AG10803 (cell line): ENCODE measurements around the gene REXO4.

ENCODE experiments used
- DNase-seq: peaks from one replicate; pipeline ENCODE4 v3.0.0; 2010; ENCODE audit warnings: low read depth
- H3K4me3 ChIP-seq: 2 replicates; pipeline ENCODE4 v1.5.1; 2011; ENCODE audit warnings: mild to moderate bottlenecking, low read length, control low read depth
- TF ChIP-seq, protein P1 (sequence below): conservative IDR thresholded peaks from 2 replicates; pipeline ENCODE4 v1.5.1; 2011; ENCODE audit warnings: mild to moderate bottlenecking, low read length, control low read depth, inconsistent platforms

REXO4 gene

GRCh38 chr9:133405508-133406438, 12.0 kb downstream of the REXO4 start:
- TF ChIP-seq, protein P1, sequence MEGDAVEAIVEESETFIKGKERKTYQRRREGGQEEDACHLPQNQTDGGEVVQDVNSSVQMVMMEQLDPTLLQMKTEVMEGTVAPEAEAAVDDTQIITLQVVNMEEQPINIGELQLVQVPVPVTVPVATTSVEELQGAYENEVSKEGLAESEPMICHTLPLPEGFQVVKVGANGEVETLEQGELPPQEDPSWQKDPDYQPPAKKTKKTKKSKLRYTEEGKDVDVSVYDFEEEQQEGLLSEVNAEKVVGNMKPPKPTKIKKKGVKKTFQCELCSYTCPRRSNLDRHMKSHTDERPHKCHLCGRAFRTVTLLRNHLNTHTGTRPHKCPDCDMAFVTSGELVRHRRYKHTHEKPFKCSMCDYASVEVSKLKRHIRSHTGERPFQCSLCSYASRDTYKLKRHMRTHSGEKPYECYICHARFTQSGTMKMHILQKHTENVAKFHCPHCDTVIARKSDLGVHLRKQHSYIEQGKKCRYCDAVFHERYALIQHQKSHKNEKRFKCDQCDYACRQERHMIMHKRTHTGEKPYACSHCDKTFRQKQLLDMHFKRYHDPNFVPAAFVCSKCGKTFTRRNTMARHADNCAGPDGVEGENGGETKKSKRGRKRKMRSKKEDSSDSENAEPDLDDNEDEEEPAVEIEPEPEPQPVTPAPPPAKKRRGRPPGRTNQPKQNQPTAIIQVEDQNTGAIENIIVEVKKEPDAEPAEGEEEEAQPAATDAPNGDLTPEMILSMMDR, result no peak
- no peak for DNase-seq
- H3K4me3 ChIP-seq, result no peak overlapping the region

DNA sequence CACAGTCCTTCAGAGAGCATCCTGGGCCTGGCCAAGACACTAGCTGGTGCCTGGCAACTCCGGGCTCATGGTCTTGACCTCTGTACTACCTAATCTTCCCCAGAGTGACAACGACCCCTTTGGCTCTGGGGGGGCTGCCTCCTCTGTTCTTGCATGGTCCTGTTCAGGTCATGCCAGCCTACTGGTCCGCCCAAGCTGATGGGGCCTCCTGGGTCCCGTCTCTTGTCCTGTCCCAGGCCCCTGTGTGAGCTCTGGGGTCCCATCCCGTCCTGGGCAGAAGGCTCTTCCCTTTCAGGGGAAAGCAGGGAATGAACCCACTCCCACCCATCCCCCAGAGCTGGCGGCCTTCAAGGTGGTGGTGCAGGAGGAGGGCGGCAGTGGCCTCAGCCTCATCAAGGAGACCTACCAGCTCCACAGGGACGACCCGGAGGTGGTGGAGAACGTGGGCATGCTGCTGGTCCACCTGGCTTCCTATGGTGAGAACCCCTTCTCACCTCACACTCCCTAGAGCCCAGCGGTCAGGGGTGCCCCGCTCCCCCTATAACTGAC, 13.3 kb downstream of the REXO4 start:
- DNase-seq, result no peak
- H3K4me3 ChIP-seq, result no peak overlapping the region
- TF ChIP-seq, protein P1, result no peak

DNA sequence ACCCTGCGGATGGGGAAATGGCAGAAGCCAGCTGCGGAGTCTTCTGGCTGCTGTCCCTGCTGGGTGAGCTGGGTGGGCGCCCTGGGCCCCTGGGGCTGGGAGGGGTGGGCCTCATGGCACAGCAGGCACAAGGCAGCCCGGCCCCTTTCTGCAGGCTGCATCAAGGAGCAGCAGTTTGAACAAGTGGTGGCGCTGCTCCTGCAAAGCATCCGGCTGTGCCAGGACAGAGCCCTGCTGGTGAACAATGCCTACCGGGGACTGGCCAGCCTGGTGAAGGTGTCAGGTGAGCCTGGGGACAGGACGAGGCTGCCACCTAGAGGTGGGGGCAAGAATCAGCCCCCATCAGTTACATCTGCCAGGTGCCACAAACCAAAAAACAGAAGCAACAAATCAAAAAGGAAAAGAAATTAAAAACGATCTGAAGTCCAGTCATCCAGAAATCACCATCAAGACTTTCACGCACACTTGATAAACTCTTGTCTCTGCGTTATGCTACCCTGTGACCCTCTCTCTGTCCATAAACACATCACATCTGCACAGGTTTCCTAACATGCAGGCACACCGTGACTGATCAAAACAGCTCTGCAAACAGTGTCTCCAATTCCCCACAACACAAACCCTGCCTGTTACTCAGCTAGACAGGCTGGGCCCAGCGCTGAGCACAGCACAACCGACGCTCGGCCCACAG, 13.9 kb downstream of the REXO4 start:
- H3K4me3 ChIP-seq, result no peak overlapping the region
- peak; percentile 20 for DNase-seq
- TF ChIP-seq, protein P1, result peak; percentile 60

DNA sequence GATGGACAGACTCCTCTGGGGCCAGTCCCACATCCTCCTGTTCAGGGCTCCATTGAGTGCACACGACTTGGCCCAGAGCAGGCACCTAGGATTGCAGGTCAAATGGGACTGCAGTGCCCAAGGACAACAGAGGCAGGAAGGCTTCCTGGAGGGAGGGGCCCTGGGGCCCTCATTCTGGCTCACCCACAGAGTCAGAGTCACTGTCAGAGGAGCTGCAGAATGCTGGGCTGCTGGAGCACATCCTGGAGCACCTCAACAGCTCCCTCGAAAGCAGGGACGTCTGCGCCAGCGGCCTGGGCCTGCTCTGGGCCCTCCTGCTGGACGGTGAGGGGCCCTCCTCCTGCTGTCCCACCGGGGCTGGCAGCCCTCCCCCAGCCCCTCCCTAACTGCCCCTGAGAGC, 15.1 kb downstream of the REXO4 start:
- no peak for DNase-seq
- TF ChIP-seq, protein P1, result no peak

DNA sequence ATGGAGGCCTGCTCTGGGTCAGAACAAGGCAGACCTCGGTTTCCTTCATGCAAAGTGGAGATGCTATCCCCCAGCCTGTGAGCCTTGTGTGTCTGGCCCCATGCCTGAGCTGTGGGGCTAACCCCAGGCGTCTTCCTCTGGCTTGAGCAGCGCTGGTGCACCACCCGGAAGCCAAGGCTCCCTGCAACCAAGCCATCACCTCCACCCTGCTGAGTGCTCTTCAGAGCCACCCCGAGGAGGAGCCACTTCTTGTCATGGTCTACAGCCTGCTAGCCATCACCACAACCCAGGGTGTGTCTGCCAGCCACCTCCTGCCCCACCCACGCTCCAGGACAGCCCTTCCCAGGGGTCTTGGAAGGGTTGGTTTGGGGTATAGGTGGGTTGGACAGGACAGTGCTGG, 16.2 kb downstream of the REXO4 start:
- DNase-seq, result no peak
- TF ChIP-seq, protein P1, result no peak
- no peak overlapping the region for H3K4me3 ChIP-seq

More for the DNA sequence above, 15.1 kb downstream of the REXO4 start:
- H3K4me3 ChIP-seq, result no peak overlapping the region

DNA sequence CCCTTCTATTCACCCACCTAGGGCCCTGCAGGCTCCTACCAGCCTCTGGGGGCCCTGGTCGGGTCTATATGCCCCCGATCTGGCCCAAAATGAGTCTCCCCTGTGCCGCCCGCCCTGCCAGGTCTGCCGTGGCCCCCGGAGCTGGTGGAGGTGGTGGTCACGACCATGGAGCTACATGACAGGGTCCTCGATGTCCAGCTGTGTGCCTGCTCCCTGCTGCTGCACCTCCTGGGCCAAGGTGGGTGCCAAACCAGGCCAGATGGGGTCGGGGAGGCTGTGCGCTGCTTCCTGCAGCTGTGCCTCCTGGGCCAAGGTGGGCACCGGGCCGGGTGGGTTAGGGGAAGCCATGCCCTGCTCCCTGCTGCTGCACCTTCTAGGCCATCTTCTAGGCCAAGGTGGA, 17.5 kb downstream of the REXO4 start:
- TF ChIP-seq, protein P1, result no peak
- no peak overlapping the region for H3K4me3 ChIP-seq
- no peak for DNase-seq

- DNase-seq, result no peak
- H3K4me3 ChIP-seq, result no peak overlapping the region
- TF ChIP-seq, protein P1, result no peak
Measured at GRCh38 chr9:133397895-133398294, 19.9 kb downstream of the REXO4 start.
